ENCODE data around the gene CMSS1. TPM values are rescaled to one million over a fixed set of nuclear protein-coding genes. Genes with fewer than 3 reads are reported as not detected.

The CMSS1 gene
- total RNA-seq, 1 donor from 2014 or later, result 41.9 TPM

DNA sequence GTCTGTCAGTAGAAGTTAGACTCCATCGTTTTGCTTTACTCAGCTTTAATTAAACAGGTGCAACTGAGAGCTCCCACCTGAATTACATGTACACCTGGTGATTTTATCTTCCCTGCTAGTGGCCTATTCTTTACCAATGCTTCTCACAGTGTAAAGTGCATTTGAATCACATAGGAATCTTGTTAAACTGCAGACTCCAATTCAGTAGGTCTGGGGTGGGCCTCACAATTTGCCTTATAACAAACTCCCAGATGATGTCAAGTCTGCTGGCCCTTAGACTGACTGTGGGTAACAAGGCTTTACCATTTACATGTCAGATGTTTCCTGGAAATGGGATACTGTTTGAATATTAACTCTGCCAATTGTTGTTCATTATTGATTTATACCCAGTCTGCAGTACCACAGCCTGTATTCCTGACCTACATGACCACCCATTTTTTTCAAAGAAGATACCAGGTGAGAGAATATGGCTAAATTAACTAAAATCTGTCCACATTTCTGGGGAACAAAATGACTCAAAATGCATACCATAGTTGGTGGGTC is 37.2 kb downstream of the CMSS1 start:
- DNase-seq (ENCODE audit: low spot score), result no peak

DNA sequence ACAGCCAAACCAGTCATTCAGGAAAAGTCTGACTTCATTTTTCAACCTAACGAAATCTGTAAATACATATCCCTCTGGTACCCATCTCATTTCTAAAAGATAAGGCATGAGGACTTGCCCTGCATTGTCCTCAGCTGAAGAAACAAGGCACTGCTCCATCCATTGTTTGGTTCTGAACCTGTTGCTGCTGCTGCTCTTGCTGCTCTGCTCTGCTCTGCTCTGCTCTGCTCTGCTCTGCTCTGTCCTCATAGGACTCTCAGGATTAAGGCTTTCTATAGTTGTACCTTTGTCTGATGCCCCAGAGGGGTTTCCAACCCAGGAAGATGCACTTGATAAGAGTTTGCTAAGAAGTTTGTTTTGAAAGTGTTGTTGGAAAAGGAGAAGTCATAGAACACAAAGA is 38.2 kb downstream of the CMSS1 start:
- no peak for DNase-seq (ENCODE audit: low spot score)

DNA sequence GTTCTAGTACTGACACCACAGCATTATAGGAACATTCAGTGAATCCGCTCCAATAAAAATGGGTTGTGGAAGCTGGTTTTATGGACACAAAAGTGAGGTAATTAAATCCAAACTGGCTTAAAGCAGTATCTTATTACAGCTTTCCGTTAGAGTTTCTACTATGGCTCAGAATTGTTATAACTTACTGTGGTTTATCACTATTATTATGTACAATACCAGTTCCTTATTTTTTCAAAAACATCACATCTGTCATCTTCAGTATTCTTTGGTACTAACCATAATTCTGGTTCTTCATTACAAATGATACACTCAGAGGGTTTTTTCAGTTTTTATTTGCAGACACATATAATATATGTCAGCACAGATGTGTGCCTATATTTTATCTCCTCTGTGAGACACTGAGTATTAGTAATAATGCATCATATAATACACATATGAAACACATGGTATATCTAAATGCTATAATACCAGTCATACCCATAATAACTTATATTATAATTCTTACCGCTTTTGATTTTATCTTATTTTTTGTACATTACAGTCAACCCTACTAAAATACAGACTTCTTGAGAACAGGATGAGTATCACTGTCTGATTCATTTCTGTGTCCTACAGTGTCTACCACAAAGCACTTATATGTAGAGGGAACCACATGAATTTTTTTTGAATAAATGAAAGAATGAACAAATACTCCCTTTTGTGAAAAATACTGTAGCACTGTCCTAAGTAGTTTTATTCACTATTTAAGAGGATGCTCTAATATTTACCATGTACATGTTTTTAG is 39.0 kb downstream of the CMSS1 start:
- no peak for DNase-seq (ENCODE audit: low spot score)

DNA sequence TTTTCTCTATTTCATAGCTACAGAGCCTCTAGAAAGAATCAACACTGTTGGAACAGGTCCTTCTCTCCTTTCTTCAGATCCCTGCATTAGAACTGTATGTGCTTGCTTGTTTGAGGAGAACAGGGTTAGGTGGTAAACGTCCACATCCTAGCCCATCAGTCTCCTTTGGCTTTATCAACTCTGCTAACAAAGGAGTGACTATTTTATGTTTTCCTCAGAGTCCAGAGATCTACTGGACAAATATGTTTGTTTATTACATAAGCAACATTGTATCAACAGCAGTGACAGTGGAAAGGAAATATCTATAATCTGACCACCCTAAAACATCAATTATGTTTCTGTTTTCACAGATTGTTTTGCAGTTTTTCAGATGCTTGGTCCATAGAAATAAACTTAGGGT is 39.6 kb downstream of the CMSS1 start:
- DNase-seq (ENCODE audit: low spot score), result no peak

DNA sequence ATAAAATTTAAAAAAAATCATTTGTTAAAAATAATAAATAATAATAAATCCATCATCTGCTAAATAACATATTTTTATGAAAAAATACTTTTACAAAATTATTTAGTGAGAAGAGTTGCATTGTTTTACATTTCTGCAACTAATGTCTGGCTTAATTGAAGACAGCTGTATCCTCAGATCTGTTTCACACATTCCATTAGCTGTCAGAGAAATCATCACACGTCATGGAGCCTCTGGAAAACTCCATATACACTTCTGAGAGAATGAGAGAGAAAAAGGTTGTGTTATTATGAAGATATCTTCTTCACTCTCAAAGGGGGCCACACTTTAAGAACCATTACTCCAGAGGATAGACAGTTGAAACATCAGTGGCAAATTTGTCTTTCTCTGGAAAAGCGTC is 40.8 kb downstream of the CMSS1 start:
- DNase-seq (ENCODE audit: low spot score), result no peak

DNA sequence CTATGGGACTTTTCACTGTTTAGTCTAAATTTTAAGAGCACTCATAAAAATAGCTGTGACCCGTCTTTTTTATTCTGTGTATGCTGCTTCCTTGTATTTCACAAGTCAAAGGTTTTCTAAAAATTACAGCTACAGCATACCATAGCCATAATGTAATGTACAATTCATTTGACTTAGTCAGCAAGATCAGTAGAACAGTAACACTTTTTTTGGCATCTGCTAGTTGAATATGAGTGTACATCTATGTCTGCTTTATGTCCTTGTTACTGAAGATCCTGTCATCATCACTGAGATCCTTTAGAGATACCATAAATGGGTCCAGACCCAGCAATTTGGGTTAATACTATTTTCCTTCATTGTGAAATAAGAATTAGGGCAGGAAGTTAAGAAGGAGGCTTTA is 42.2 kb downstream of the CMSS1 start:
- DNase-seq (ENCODE audit: low spot score), result no peak

DNA sequence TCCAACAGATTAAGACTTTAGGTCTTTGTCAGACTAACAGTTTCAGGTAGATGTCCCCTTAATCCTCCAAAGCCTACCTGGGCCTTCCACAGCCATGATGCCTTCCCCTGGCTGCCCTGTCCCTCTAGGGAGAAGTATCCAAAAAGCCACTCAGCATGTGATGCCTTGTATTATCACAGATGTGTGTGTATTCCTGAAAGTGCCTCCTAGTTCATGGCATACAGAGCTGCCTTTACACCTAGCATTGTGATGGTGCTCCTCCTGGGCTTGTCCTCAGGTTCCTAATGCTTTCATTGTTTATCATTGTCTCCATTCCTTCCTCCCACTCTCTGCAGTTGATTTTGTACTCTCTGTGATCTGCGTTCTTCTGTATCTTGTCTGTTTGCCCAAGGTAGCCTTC is 43.6 kb downstream of the CMSS1 start:
- DNase-seq (ENCODE audit: low spot score), result no peak

DNA sequence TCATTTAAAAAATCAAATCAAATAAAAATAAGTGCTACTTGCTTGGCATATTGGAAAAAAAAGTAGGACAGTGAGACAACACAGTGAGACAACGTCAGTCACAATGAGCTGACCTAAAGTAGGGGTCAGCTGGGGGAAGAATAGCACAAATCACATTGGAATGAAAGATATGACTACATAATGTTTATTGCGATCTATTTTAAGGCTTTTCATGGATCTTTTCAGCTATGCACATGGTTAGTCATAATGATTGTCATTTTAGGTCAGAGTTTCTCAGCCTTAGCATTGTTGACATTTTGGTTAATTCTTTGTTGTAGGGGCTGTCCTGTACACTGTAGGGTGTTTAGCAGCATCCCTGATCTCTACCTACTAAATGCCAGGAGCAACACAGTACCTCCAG is 44.5 kb downstream of the CMSS1 start:
- no peak for DNase-seq (ENCODE audit: low spot score)

DNA sequence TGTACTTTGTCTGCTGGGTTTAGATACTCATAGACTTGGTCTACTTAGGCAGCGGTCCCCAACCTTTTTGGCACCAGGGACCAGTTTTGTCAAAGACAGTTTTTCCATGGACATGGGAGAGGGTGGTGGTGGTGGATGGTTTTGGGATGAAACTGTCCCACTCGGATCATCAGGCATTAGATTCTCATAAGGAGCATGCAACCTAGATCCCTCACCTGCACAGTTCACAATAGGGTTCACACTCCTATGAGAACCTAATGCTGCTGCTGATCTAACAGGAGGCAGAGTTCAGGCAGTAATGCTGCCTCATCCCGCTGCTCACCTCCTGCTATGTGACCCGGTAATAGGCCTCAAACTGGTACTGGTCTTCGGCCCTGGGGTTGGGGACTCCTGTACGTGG is 45.3 kb downstream of the CMSS1 start:
- no peak for DNase-seq (ENCODE audit: low spot score)

DNA sequence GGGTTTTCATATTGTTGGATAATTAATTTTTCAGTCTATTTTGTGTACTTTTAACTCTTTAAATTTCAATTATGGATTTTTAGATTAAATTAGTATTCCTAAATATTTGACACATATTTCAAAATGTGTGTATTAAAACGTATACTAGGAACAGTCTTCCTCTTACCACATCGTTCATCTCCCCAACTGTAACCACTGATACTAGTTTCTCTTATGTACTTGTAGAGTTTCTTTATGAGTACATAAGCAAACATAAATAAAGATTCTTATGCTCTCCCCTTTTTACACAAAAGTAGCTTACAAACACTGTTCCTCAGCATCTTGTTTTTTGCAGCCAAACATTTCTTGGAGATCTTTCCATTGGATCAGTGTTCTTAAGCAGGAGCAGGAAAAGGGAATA is 45.9 kb downstream of the CMSS1 start:
- no peak for DNase-seq (ENCODE audit: low spot score)

DNA sequence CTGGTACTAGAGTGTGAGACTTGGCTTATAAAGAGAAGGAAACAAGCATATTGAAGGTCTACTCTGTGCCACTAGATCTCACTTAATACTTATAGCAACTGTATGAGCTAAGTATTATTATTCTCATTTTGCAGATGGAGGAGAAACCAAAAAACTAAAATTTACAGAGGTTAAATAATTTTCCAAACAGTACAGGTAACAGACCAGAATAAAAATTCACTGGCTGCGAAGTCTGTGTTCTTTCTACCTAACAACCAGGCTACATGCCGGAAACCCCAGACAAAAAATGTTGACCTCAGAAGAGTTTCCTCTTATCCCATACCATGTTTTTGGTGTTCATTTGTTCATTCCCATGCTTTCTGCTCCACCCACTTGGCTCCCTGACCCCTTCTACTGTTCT is 46.6 kb downstream of the CMSS1 start:
- no peak for DNase-seq (ENCODE audit: low spot score)

DNA sequence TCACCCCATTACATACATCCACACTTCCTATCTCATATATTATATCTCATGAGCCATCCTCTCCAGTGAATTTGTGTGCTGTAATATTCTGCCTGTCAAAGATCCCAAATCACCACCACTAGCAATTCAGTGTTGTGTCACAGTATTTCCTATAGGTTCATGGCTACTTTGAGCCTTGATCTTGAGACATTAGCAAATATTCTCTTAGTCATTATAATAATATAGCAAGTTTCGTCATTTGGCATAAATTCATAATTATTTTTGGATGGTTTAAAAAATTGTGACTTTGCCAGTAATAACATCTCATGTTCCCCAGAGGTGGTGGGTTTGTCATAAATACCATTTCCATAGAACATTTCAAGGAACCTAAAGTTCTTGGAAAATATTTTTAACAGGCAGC is 47.7 kb downstream of the CMSS1 start:
- DNase-seq (ENCODE audit: low spot score), result no peak

DNA sequence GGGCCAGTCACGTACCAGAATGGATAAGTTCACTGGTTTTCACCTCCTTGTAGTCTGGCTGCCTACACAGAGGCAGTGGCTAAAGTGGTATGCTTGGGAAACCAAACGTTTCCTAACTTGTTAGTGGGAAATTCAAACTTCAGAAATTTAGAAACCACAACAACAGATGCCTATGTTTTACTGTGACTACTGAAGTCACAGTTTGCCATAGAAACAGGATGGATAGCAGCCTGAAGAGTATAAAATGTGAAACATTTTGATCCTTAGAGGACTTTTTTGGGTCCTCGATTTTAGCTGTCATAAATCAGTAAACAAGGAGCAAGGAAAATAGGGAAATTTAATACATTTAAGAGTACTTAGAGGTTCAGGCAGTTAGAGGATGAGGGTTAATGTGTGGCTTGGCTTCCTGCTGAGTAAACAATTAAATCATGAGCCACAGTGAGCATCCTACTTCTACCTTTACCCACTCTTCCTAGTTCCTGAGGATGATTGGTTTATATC is 48.6 kb downstream of the CMSS1 start:
- DNase-seq (ENCODE audit: low spot score), result no peak

DNA sequence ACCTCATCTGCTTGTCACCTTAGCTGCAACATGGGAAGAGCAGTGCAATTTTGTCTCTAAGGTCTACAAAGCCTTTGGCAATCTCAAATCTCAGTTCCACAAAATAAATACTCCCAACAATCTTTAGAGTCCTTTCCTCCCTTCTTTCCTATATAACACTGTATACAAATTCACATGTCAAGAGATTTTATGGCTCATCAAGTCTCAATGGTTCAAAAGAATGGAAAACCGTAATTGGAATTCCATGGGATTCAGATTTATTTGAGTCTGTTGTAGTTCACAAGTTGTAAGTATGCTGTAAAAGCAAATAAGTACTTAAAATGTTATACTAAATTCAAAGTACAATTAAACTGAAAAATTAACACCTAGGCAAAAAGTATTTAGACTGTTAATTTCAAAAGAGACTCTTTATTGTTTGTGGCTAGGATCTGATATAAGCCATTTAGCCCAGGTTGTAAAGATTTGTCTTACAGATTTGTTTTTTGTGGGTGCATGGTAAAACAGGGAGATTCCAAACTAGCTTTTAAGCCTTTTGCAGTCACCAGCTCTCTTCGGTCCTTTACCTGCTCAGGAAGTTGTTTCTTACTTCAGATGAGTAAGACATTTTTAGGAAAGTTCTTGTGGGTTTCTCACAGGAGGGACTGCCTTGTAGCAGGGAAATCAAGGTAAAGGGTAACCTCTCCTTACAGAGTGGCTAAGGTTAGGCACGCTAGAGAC is 50.1 kb downstream of the CMSS1 start:
- no peak for DNase-seq (ENCODE audit: low spot score)

DNA sequence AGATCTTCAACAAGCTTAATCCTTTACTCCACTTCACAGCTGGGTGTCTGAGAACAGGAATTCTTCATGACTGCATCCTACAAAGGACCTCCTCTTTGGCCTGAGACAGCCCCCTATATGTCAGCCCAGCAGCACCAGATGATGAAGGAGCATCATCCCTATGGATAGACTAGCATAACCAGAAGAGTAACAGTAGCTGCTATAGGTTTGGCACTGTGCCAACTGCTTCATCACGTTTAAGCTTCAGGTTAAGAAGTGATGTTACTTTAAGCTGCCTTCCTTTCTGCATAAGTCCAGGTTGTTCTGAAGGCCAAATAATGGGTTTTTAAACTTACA is 50.6 kb downstream of the CMSS1 start:
- DNase-seq (ENCODE audit: low spot score), result no peak

DNA sequence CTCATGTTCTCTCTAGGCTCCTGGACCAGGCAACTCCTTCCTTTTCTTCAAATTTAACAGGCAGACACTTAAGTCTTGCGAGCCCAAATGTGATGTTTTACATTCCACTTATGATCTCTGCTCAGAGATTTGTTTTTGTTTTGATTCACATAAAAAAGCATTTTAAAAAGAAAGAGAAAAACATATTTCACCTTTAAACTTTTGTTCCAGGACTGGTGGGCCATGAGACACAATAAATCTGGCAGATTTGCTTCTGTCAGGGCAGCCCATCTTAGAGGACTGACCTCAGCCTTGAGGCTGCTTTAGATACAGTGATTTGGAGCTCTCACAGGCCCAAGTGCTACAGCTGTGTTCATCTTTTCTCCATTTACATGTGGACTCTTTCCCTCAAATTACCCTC is 52.0 kb downstream of the CMSS1 start:
- no peak for DNase-seq (ENCODE audit: low spot score)

DNA sequence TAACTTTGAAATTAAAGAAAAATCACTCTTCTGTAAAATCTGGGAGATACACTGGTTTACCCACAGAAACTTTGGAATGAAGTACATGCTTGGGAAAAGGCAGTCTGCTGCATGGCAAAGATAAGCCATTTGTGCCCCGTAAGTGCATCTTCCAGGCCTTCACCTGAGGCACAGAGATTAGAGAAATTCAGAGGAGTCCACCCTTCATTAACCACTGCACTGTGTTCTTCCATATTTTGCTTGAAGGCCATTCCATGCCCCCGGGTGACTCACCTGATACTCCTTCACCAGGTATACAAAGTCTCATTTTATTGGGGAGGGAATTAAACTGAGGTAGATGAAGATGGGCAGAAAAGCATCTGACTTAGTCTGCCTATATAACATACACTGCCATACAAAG is 53.0 kb downstream of the CMSS1 start:
- DNase-seq (ENCODE audit: low spot score), result no peak

DNA sequence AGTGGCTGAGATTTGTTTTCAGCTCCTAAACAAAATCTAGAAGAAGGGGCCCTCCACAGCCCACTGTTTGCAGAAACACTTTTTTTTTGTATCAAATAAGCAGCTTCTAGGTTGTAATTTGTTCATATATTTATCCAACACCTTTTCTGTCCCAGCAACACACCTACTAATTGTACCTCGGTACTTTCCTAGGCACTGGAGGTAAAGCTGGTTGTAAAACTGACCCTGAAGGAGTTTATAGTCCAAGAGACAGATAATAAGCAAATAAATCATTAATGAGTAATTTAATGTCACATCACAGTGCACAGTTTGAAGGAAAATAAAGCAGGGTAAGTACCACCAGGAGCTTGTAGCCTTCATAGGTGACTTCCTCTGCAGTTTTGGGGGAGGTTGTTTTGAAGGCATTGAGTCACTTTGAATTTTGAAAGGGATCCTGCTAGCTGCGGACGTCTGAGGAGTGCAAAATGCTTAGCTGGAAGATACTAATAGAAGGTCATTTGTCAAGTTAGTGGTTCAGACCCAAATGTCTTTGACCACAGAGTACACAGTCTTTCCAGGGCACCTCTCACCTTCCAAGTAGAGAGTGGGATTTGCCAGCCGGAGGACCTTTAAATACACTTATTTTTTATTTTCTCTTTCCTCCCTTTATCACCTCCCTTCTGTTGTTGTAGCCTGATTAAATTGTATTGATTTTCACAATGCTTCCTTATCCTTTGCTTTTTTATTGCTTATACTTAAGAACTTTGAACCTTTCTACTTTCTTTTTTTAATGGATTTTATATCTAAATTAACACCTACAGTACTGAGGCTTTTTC is 53.8 kb downstream of the CMSS1 start:
- DNase-seq (ENCODE audit: low spot score), result no peak

DNA sequence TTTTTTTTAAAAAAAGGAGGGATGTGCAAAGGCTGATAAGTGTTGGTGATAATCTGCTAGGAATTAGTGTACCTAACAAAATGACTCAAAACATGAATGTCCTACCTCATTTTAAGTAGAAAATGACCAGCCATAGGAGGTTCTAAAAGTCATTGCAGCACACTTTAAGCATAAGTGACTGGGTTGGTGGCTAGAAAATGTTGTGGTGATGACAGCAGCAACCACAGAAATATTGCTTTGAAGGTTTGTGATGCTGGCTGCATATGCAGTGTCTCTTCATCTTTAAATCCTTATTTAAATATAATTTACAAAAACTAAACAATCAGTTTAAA is 55.2 kb downstream of the CMSS1 start:
- DNase-seq (ENCODE audit: low spot score), result no peak

DNA sequence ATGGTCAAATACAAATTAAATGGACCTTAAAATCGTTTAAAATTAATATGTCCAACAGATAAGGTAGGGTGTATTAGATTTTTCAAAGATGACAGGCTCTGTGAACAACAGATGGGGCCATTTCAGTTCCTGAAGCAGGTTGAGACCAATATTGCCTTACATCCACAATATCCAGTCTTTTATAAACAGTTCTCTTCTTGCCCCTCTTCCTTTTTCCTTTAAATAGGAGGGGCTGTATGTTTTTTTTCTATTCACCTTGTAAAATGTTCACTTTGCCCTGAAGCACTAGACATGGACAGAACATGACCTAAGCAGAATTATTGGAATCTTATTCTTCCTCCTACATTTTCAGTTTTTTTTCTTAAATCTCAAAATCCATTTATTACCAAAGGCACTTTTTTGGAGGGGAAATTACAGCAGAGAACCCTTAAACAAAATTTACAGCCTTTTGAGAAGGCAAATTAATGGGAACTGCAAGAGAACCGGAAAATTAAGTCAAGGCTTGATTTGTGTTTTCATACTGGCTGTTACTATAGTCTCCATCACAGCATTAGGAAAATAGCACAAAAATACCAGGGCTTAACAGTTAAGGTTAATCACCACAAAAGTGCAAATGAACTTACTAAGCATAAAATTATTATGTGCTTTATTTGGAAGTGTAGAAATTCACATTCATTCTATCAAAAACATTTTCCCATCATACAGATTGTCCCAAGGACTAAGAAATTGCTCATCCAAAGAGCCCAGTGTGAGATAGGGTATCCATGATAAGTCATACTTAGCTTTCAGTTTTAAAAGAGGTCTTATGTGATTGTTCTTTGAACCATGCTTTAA is 55.8 kb downstream of the CMSS1 start:
- DNase-seq (ENCODE audit: low spot score), result no peak

DNA sequence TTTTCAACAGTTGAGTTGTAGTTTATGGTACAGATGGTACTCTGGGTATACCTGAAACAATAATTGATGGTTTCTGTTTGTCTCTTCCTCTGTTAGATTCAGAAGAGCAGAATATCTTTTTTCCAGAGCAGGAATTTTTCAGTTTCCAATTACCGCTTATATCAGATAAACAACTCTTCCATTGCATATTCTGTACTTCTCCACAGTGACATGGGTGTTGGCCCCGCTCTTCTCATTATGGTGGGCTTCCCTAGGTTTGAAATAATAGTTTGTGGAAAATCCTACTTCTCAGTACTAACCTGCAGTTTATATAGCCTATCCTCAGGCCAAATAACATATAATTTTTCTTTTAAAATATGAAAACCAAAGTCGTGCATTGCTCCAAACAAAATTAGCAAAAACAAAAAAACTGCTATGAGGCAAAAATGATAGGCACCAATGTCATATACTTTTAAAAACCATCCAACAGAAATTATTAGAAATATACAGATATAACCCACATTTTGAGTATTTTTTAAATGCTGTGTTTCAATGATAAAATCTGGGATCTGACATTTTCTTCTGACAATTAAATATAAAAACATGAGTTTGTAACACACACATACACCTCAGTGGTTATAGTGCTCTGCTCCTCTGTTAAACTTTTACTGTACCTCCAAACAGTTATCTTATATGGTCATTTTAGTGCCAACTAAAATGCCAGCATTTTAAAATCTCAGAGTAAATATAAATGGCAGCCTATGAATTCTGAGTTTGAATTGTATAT is 56.8 kb downstream of the CMSS1 start:
- no peak for DNase-seq (ENCODE audit: low spot score)
